WTC11 (cell line): ENCODE measurements around the gene FOXJ3. TPM values are rescaled to one million over a fixed set of nuclear protein-coding genes. Genes with fewer than 3 reads are reported as not detected.

ENCODE experiments used
- ATAC-seq: fragments of 200-7000 bp; cut with Tn5 transposase; 2 replicates; pipeline ENCODE4 v1.10.0; 2021; ENCODE audit warnings: mild to moderate bottlenecking, moderate library complexity
- CTCF ChIA-PET: fragments of 300-600 bp; sonication (Branson Sonifier 250); formaldehyde crosslinking; loops from one replicate; lab custom pipeline; 2021; ENCODE audit warnings: antibody characterized with exemption; lab: Charles Lee
- POLR2A ChIA-PET: fragments of 350-600 bp; sonication (Branson Sonifier 250); formaldehyde crosslinking; loops from one replicate; lab custom pipeline; 2021; ENCODE audit warnings: antibody characterized with exemption; lab: Charles Lee
- DNase-seq: peaks from one replicate; pipeline ENCODE4 v3.0.0; 2021; ENCODE audit warnings: low spot score
- H3K27ac Mint-ChIP-seq: 2 replicates; pipeline ENCODE4 v1.8.0; 2021; ENCODE audit warnings: mixed read lengths
- H3K27me3 Mint-ChIP-seq: 2 replicates; pipeline ENCODE4 v1.8.0; 2021; ENCODE audit warnings: low read depth, mild to moderate bottlenecking, moderate library complexity, mixed read lengths
- H3K36me3 Mint-ChIP-seq: 2 replicates; pipeline ENCODE4 v1.8.0; 2021; ENCODE audit warnings: mixed read lengths
- H3K4me1 Mint-ChIP-seq: 2 replicates; pipeline ENCODE4 v1.8.0; 2022; ENCODE audit warnings: mixed read lengths
- H3K4me3 Mint-ChIP-seq: 2 replicates; pipeline ENCODE4 v1.8.0; 2021; ENCODE audit warnings: mild to moderate bottlenecking, moderate library complexity, mixed read lengths
- H3K9me3 Mint-ChIP-seq: 2 replicates; pipeline ENCODE4 v1.8.0; 2021; ENCODE audit warnings: mixed read lengths
- CREM ChIP-seq: sonication (generic); formaldehyde crosslinking; IDR thresholded peaks from 2 replicates; pipeline ENCODE4 v1.8.1; 2022; ENCODE audit warnings: mild to moderate bottlenecking, missing genetic modification reagents, moderate library complexity
- ELF4 ChIP-seq: sonication (generic); formaldehyde crosslinking; IDR thresholded peaks from 2 replicates; pipeline ENCODE4 v1.8.1; 2022; ENCODE audit warnings: low read depth, mild to moderate bottlenecking, moderate library complexity, missing genetic modification reagents
- ETV6 ChIP-seq: sonication (generic); formaldehyde crosslinking; IDR thresholded peaks from 2 replicates; pipeline ENCODE4 v1.8.1; 2022; ENCODE audit warnings: mild to moderate bottlenecking, missing genetic modification reagents
- GABPB1 ChIP-seq: sonication (generic); formaldehyde crosslinking; IDR thresholded peaks from 2 replicates; pipeline ENCODE4 v1.8.1; 2023; ENCODE audit warnings: mild to moderate bottlenecking, missing genetic modification reagents
- MYBL2 ChIP-seq: sonication (generic); formaldehyde crosslinking; IDR thresholded peaks from 2 replicates; pipeline ENCODE4 v1.8.1; 2023; ENCODE audit warnings: mild to moderate bottlenecking, moderate library complexity, missing genetic modification reagents
- NFATC4 ChIP-seq: fragments of 250-450 bp; sonication (Bioruptor Pico); IDR thresholded peaks from 2 replicates; pipeline ENCODE4 v1.9.0; 2021; ENCODE audit warnings: mild to moderate bottlenecking
- NR2C2 ChIP-seq: sonication (generic); formaldehyde crosslinking; IDR thresholded peaks from 2 replicates; pipeline ENCODE4 v1.8.0; 2022; ENCODE audit warnings: mild to moderate bottlenecking, missing genetic modification reagents
- NR3C1 ChIP-seq: sonication (generic); formaldehyde crosslinking; conservative IDR thresholded peaks from 2 replicates; pipeline ENCODE4 v1.8.1; 2023; ENCODE audit warnings: low read depth, mild to moderate bottlenecking, missing genetic modification reagents
- RELA ChIP-seq: sonication (generic); formaldehyde crosslinking; IDR thresholded peaks from 2 replicates; pipeline ENCODE4 v1.8.1; 2022; ENCODE audit warnings: missing genetic modification reagents, mild to moderate bottlenecking, borderline replicate concordance
- RORB ChIP-seq: fragments of 250-450 bp; sonication (Bioruptor Pico); IDR thresholded peaks from 2 replicates; pipeline ENCODE4 v1.9.0; 2021; ENCODE audit warnings: mild to moderate bottlenecking
- SP1 ChIP-seq: sonication (generic); formaldehyde crosslinking; conservative IDR thresholded peaks from 2 replicates; pipeline ENCODE4 v1.8.1; 2022; ENCODE audit warnings: missing genetic modification reagents
- ZBTB21 ChIP-seq: sonication (generic); formaldehyde crosslinking; IDR thresholded peaks from 2 replicates; pipeline ENCODE4 v1.8.1; 2023; ENCODE audit warnings: mild to moderate bottlenecking, missing genetic modification reagents, borderline replicate concordance
- ZNF138 ChIP-seq: sonication (generic); formaldehyde crosslinking; conservative IDR thresholded peaks from 2 replicates; pipeline ENCODE4 v1.8.1; 2022; ENCODE audit warnings: mild to moderate bottlenecking, moderate library complexity, missing genetic modification reagents
- ZNF232 ChIP-seq: sonication (generic); formaldehyde crosslinking; IDR thresholded peaks from 2 replicates; pipeline ENCODE4 v1.8.0; 2022; ENCODE audit warnings: mild to moderate bottlenecking, missing genetic modification reagents
- ZNF317 ChIP-seq: sonication (generic); formaldehyde crosslinking; IDR thresholded peaks from 2 replicates; pipeline ENCODE4 v1.8.1; 2023; ENCODE audit warnings: low read depth, mild to moderate bottlenecking, moderate library complexity, missing genetic modification reagents, borderline replicate concordance
- ZNF671 ChIP-seq: fragments of 250-450 bp; sonication (Bioruptor Pico); IDR thresholded peaks from 2 replicates; pipeline ENCODE4 v1.8.0; 2021; ENCODE audit warnings: mild to moderate bottlenecking
- total RNA-seq: library from RNA; stranded (reverse); gene quantifications from 3 replicates; pipeline ENCODE4 v1.2.3, GENCODE V29; 2021
- TF ChIP-seq, protein P1 (sequence below): sonication (generic); formaldehyde crosslinking; IDR thresholded peaks from 2 replicates; pipeline ENCODE4 v1.8.1; 2023; ENCODE audit warnings: mild to moderate bottlenecking, missing genetic modification reagents
- TF ChIP-seq, protein P2 (sequence below): sonication (generic); formaldehyde crosslinking; IDR thresholded peaks from 2 replicates; pipeline ENCODE4 v1.8.1; 2022; ENCODE audit warnings: mild to moderate bottlenecking, moderate library complexity, missing genetic modification reagents
- TF ChIP-seq, protein P3 (sequence below): sonication (generic); formaldehyde crosslinking; IDR thresholded peaks from 2 replicates; pipeline ENCODE4 v1.8.1; 2023; ENCODE audit warnings: mild to moderate bottlenecking, missing genetic modification reagents, borderline replicate concordance
- TF ChIP-seq, protein P4 (sequence below): sonication (generic); formaldehyde crosslinking; IDR thresholded peaks from 2 replicates; pipeline ENCODE4 v1.8.1; 2022; ENCODE audit warnings: mild to moderate bottlenecking, missing genetic modification reagents, moderate library complexity, borderline replicate concordance
- TF ChIP-seq, protein P5 (sequence below): fragments of 250-450 bp; sonication (Bioruptor Pico); IDR thresholded peaks from 2 replicates; pipeline ENCODE4 v2.1.2; 2022; ENCODE audit warnings: mild to moderate bottlenecking, moderate library complexity
- TF ChIP-seq, protein P6 (sequence below): sonication (generic); formaldehyde crosslinking; IDR thresholded peaks from 2 replicates; pipeline ENCODE4 v1.8.1; 2022; ENCODE audit warnings: low read depth, mild to moderate bottlenecking, moderate library complexity, missing genetic modification reagents, borderline replicate concordance

Gene FOXJ3
- total RNA-seq, 1 experiment from 2014 or later, result 43.3 TPM

DNA sequence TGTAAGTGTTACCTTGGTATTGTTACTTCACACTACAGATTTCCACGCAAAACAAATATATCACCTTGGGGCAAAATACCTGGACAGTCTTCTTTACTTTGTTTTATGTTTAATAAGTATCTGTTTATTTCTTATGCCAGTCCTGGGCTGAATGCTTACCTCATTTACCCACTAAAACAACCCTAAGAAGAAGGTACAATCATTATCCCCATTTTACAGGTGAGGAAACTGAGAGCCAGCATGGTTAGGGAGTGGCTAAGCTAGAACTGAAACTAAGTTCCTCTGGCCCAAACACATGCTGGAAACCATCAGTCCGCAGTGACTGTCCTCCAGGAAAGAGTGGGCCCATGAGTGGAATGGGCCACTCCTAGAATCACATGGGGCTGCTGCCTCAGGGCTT is 194.8 kb downstream of the FOXJ3 start:
- no peak overlapping the region for H3K27ac Mint-ChIP-seq
- DNase-seq (no peak), ATAC-seq (no peak)
- no peaks in the 10 kb centered on the region for H3K36me3 Mint-ChIP-seq
- no peaks in the 10 kb centered on the region for H3K27me3 Mint-ChIP-seq
- POLR2A ChIA-PET, result no interaction called here
- TF ChIP-seq, protein P1, sequence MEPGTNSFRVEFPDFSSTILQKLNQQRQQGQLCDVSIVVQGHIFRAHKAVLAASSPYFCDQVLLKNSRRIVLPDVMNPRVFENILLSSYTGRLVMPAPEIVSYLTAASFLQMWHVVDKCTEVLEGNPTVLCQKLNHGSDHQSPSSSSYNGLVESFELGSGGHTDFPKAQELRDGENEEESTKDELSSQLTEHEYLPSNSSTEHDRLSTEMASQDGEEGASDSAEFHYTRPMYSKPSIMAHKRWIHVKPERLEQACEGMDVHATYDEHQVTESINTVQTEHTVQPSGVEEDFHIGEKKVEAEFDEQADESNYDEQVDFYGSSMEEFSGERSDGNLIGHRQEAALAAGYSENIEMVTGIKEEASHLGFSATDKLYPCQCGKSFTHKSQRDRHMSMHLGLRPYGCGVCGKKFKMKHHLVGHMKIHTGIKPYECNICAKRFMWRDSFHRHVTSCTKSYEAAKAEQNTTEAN, result no peak
- TF ChIP-seq NR2C2 (CRISPR knock-in tag) (no peak), RELA (CRISPR knock-in tag) (no peak), NR3C1 (no peak), ZNF317 (CRISPR knock-in tag) (no peak), ZBTB21 (no peak), ELF4 (no peak), MYBL2 (CRISPR knock-in tag) (no peak)
- TF ChIP-seq, protein P2, sequence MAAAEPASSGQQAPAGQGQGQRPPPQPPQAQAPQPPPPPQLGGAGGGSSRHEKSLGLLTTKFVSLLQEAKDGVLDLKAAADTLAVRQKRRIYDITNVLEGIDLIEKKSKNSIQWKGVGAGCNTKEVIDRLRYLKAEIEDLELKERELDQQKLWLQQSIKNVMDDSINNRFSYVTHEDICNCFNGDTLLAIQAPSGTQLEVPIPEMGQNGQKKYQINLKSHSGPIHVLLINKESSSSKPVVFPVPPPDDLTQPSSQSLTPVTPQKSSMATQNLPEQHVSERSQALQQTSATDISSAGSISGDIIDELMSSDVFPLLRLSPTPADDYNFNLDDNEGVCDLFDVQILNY, result no peak
- TF ChIP-seq, protein P3, sequence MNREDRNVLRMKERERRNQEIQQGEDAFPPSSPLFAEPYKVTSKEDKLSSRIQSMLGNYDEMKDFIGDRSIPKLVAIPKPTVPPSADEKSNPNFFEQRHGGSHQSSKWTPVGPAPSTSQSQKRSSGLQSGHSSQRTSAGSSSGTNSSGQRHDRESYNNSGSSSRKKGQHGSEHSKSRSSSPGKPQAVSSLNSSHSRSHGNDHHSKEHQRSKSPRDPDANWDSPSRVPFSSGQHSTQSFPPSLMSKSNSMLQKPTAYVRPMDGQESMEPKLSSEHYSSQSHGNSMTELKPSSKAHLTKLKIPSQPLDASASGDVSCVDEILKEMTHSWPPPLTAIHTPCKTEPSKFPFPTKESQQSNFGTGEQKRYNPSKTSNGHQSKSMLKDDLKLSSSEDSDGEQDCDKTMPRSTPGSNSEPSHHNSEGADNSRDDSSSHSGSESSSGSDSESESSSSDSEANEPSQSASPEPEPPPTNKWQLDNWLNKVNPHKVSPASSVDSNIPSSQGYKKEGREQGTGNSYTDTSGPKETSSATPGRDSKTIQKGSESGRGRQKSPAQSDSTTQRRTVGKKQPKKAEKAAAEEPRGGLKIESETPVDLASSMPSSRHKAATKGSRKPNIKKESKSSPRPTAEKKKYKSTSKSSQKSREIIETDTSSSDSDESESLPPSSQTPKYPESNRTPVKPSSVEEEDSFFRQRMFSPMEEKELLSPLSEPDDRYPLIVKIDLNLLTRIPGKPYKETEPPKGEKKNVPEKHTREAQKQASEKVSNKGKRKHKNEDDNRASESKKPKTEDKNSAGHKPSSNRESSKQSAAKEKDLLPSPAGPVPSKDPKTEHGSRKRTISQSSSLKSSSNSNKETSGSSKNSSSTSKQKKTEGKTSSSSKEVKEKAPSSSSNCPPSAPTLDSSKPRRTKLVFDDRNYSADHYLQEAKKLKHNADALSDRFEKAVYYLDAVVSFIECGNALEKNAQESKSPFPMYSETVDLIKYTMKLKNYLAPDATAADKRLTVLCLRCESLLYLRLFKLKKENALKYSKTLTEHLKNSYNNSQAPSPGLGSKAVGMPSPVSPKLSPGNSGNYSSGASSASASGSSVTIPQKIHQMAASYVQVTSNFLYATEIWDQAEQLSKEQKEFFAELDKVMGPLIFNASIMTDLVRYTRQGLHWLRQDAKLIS (CRISPR knock-in tag), result no peak
- CTCF ChIA-PET, result no interaction called here
- no peak overlapping the region for H3K4me3 Mint-ChIP-seq
- H3K9me3 Mint-ChIP-seq, result peaks cover 9% of the 10 kb centered on the region
- peaks cover 6% of the 10 kb centered on the region; the same call in 1 of the 2 replicates for H3K4me1 Mint-ChIP-seq

DNA sequence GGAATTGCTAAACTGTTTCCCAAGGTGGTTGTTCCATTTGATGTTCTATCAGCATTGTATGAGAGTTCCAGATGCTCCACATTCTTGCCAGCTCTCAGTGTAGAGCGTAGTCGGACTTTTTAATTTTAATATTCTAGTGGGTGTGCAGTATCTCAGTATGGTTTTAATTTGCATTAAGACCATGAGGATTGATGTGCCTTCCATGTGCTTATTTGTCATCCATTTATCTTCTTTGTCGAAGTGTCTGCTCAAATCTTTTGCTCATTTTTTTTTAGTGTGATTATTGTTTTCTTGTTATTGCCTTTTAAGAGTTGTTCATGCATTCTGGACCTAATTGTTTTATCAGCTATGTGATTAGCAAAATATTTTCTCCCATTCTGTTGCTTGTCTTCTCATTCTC is 195.6 kb downstream of the FOXJ3 start:
- Mint-ChIP-seq H3K4me1 (peaks cover 6% of the 10 kb centered on the region; the same call in 1 of the 2 replicates), H3K36me3 (no peaks in the 10 kb centered on the region), H3K27me3 (no peaks in the 10 kb centered on the region), H3K4me3 (no peak overlapping the region), H3K27ac (no peak overlapping the region), H3K9me3 (peaks cover 9% of the 10 kb centered on the region)
- POLR2A ChIA-PET, result no interaction called here
- DNase-seq, result no peak
- CTCF ChIA-PET, result no interaction called here
- no peak for ATAC-seq
- TF ChIP-seq ZNF671 (CRISPR knock-in tag) (no peak), SP1 (CRISPR knock-in tag) (no peak), NFATC4 (CRISPR knock-in tag) (no peak), ZNF232 (CRISPR knock-in tag) (no peak), ETV6 (CRISPR knock-in tag) (no peak), CREM (CRISPR knock-in tag) (no peak), RORB (no peak), GABPB1 (CRISPR knock-in tag) (no peak), ZNF138 (no peak)
- TF ChIP-seq, protein P4, sequence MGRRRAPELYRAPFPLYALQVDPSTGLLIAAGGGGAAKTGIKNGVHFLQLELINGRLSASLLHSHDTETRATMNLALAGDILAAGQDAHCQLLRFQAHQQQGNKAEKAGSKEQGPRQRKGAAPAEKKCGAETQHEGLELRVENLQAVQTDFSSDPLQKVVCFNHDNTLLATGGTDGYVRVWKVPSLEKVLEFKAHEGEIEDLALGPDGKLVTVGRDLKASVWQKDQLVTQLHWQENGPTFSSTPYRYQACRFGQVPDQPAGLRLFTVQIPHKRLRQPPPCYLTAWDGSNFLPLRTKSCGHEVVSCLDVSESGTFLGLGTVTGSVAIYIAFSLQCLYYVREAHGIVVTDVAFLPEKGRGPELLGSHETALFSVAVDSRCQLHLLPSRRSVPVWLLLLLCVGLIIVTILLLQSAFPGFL (CRISPR knock-in tag), result no peak
- TF ChIP-seq, protein P5, sequence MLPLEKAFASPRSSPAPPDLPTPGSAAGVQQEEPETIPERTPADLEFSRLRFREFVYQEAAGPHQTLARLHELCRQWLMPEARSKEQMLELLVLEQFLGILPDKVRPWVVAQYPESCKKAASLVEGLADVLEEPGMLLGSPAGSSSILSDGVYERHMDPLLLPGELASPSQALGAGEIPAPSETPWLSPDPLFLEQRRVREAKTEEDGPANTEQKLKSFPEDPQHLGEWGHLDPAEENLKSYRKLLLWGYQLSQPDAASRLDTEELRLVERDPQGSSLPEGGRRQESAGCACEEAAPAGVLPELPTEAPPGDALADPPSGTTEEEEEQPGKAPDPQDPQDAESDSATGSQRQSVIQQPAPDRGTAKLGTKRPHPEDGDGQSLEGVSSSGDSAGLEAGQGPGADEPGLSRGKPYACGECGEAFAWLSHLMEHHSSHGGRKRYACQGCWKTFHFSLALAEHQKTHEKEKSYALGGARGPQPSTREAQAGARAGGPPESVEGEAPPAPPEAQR (CRISPR knock-in tag), result no peak
- TF ChIP-seq, protein P6, sequence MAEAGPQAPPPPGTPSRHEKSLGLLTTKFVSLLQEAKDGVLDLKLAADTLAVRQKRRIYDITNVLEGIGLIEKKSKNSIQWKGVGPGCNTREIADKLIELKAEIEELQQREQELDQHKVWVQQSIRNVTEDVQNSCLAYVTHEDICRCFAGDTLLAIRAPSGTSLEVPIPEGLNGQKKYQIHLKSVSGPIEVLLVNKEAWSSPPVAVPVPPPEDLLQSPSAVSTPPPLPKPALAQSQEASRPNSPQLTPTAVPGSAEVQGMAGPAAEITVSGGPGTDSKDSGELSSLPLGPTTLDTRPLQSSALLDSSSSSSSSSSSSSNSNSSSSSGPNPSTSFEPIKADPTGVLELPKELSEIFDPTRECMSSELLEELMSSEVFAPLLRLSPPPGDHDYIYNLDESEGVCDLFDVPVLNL, result no peak
- TF ChIP-seq, protein P3 (CRISPR knock-in tag), result no peak
